Epithelial cell of prostate (primary cell): ENCODE measurements around the gene RAB30.
"Not testable (repeated sequence)": the region's sequence is repeated elsewhere in the genome, so short reads cannot be mapped to it uniquely, and the experiment has no call there.

ENCODE experiments used
- DNase-seq: peaks from one replicate; pipeline ENCODE4 v3.0.0-alpha.2; 2011; ENCODE audit warnings: low read depth, low spot score
- H3K27ac ChIP-seq: fragments of 450-650 bp; 2 replicates; pipeline ENCODE4 v1.5.1; 2017; ENCODE audit warnings: mild to moderate bottlenecking

RAB30 gene

DNA sequence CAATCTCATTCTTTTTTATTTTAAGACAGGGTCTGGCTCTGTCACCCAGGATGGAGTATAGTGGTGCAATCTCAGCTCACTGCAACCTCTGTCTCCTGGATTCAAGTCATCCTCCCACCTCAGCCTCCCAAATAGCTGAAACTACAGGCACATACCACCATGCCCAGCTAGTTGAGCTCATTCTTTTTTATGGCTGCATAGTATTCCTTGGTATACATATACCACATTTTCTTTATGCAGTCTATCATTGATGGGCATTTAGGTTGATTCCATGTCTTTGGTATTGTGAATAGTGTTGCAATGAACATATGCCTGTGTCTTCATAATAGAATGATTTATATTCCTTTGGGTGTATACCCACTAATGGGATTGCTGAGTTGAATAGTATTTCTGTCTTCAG is 109.7 kb downstream of the RAB30 start:
- H3K27ac ChIP-seq, DNase-seq: not testable (repeated sequence)

DNA sequence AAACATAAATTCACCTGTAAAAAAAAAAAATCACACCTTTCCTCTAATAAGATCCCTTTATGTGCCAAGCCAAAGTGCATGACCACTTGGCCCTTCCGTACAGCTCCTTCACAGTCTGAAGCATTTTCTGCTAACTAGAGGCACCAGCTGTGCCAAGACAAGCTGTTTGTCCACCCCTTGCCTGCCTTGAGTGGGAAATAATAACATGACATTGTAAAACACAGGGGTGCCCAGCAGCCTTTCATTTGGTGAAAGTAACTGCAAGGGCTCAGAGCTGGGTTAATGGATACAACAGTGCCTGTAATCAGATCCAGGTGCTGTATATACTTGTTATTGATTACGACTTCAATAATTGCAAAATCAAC is 110.9 kb downstream of the RAB30 start:
- H3K27ac ChIP-seq, result no peak overlapping the region
- no peak for DNase-seq

DNA sequence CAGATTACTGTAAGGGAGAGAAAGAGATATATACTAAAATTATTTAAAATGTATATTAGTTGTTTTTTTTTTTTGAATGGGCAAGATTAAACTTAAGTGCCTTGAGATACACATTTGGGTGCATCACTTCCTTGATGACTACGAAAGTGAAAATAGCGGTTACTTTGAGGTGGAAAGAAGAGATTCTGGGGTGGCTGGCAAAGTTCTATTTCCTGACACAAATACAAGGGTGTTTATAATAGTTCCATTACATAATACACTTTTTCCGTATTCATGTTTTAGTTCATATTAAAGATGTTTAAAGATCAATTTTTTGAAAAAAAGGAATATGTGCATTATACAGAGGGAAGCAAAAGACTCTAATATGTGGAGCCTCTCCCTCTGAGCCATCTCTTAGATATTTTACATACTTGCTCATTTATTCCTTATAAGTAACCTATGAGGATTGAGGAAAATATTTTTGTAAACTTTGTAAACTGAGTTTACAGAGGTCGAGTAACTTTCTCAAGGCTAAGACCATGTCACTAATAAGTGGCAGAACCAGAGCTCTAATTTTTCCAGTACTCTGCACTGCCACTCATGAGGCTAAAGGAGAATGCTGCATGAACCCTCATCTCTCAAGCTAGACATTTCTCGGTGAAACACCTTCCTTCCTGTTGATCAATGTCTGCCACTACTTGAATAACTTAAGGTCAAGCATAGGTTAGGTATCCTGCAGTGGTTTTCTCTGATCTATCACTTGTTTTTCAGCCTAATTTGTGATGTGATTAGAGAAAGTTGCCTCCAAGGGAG is 111.5 kb downstream of the RAB30 start:
- DNase-seq, result no peak
- no peak overlapping the region for H3K27ac ChIP-seq

DNA sequence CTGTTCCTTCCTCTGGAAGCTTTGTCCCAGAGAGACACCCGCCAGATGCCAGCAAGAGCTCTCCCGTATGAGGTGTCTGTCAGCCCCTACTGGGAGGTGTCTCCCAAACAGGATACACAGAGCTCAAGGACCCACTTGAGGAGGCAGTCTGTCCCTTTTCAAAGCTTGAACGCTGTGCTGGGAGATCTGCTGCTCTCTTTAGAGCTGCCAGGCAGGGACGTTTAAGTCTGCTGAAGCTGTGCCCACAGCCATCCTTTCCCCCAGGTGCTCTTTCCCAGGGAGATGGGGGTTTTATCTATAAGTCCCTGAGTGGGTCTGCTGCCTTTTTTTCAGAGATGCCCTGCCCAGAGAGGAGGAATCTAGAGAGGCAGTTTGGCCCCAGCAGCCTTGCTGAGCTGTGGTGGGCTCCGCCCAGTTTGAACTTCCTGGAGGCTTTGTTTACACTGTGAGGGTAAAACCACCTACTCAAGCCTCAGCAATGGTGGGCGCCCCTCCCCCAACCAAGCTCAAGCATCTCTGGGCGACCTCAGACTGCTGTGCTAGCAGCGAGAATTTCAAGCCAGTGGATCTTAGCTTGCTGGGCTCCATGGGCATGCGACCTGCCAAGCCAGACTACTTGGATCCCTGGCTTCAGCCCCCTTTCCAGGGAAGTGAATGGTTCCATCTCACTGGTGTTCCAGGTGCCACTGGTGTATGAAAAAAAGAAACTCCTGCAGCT is 115.8 kb downstream of the RAB30 start:
- DNase-seq, H3K27ac ChIP-seq: not testable (repeated sequence)

DNA sequence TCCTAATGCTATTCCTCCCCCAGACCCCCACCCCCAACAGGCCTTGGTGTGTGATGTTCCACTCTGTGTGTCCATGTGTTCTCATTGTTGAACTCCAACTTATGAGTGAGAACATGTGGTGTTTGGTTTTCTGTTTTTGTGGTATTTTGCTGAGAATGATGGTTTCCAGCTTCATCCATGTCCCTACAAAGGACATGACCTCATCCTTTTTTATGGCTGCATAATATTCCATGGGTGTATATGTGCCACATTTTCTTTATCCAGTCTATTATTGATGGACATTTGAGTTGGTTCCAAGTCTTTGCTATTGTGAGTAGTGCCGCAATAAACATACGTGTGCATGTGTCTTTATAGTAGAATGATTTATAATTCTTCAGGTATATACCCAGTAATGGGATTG is 121.2 kb downstream of the RAB30 start:
- not testable (repeated sequence) for H3K27ac ChIP-seq, DNase-seq

DNA sequence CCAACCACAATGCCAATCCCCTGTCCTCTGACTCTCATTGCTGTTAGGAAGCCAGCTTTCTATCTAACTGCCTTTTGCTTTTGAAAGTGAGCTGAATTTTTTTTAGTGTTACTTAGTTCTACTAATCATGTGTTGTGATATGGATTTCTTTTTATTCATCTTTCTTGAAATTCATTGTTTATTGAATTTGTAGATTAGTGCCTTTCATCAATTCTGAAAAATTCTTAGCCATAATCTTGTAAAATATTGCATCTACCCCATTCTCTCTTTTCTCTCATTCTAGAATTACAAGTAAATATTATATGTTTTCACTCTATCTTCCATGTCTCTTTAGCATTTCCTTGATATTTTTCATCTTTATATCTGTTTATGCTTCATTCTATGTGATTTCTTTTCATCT is 122.3 kb downstream of the RAB30 start:
- DNase-seq, result no peak
- H3K27ac ChIP-seq, result no peak overlapping the region

DNA sequence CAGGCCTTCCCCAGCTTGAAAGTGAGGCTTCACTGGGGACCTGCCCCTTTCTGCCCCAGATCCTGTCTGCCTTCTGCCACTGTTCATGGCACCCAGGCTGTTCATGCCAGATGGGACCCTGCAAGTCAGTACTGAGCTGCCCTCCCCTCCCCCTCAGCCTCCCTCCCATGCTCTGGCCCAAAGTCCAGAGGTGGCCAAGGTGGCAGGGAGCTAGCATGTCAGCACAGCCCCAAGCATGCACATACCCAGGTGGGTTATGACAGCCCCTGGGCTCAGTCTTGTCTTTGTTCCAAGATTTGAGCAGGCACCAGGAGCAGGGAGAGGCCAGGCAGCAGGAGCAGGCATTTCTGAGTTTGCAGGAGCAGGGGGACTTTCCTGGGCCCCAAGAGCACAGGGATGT is 126.0 kb downstream of the RAB30 start:
- no peak for DNase-seq
- H3K27ac ChIP-seq, result no peak overlapping the region

DNA sequence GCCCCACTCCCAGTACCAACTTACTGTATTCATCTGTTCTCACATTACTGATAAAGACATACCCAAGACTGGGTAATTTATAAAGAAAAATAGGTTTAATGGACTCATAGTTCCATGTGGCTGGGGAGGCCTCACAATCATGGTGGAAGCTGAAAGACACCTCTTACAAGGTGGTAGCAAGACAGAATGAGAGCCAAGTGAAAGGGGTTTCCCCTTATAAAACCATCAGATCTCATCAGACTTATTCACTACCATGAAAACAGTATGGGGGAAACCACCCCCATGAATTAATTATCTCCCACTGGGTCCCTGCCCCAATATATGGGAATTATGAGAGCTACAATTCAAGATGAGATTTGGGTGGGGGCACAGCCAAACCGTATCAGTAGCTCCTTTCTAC is 126.7 kb downstream of the RAB30 start:
- not testable (repeated sequence) for DNase-seq, H3K27ac ChIP-seq

DNA sequence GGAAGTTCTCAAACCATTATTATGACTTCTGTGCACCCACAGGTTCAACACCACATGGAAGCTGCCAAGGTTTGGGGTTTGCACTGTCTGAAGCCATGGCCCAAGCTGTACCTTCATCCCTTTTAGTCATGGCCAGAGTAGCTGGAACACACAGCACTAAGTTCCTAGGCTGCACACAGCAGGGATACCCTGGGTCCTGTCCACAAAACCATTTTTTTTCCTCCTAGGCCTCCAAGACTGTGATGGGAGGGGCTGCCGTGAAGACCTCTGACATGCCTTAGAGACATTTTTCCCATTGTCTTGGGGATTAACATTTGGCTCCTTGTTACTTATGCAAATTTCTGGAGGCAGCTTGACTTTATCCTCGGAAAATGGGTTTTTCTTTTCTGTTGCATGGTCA is 127.5 kb downstream of the RAB30 start:
- no peak for DNase-seq
- H3K27ac ChIP-seq, result no peak overlapping the region

DNA sequence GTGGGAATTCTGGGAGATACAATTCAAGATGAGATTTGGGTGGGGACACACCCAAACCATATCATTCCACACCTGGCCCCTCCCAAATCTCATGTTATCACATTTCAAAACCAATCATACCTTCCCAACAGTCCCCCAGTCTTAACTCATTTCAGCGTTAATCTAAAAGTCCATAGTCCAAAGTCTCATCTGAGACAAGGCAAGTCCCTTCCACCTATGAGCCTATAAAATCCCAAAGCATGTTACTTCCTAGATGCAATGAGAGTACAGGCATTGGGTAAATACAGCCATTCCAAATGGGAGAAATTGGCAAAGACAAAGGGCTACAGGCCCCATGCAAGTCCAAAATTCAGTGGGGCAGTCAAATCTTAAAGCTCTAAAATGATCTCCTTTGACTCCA is 128.3 kb downstream of the RAB30 start:
- DNase-seq, H3K27ac ChIP-seq: not testable (repeated sequence)

DNA sequence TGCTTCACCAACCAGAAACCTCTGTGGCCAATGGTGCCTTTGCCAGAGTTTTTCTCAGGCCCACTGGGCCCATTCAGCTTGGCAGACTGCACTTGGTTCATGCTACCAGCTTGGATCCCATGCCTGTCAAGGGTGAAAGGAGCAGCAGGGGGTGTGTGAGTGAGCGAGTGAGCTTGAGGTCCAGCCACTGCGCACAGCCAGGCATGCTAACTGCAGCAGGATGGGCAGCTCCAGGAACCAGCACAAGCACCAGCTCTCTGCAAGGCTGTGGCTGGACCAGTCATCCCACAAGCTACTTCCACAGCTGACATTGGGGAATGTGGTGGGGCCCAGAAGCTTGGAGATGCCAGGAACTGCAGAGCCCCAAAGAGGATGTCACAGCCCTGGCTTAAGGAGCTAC is 129.3 kb downstream of the RAB30 start:
- no peak overlapping the region for H3K27ac ChIP-seq
- no peak for DNase-seq

DNA sequence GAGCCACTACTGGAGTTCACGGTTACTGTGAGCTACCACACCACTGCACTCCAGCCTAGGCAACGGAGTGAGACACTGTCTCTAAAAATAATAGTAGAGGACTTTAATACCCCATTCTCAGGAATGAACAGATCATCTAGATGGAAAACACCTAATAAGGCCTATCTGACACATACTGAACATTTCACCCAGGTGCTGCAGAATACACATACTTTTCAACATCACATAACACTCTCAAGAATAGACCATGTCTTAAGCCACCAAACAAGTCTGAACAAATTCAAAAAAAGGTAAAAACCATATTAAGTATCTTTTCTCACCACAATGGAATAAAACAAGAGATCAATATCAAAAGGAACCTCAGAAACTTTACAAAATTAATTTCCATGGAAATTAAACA is 132.2 kb downstream of the RAB30 start:
- no peak for DNase-seq
- no peak overlapping the region for H3K27ac ChIP-seq

DNA sequence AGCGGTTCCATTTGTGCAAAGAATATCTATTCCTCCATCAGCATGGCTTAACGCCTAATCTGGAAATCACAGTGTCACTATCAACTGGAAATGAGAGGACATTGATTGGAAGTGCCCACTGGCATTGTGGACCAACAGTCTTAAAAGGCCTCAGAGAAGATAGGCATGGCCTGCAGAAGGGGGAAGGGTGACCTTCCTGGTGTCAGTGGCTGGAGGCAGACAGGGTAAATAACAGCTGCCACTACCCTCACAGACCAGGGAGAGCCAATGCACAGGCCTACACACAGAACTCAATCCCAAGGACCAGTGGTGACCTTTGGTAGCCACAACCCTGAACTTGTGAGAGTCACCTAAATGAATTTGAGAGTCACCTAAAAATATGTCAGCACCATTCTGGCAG is 134.1 kb downstream of the RAB30 start:
- H3K27ac ChIP-seq, result no peak overlapping the region
- no peak for DNase-seq

DNA sequence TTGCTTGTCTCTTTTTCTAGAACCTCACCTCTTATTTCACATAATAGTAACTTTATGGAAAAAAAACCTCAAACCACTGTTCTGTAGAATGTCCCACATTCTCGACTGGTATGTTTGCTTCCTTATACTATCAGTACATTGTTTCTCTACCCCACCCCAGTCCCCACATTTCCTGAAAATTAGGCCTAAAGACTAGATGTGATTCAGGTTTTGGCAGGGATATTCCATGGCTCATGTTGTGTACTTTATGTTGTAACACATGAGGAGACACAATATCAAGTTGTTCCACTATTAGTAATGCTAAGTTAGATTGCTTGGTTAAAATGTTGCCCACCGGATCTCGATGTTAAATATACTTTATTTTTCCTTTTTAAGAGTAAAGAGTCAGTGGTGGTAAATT is 135.4 kb downstream of the RAB30 start:
- no peak overlapping the region for H3K27ac ChIP-seq
- DNase-seq, result peak; percentile 18

DNA sequence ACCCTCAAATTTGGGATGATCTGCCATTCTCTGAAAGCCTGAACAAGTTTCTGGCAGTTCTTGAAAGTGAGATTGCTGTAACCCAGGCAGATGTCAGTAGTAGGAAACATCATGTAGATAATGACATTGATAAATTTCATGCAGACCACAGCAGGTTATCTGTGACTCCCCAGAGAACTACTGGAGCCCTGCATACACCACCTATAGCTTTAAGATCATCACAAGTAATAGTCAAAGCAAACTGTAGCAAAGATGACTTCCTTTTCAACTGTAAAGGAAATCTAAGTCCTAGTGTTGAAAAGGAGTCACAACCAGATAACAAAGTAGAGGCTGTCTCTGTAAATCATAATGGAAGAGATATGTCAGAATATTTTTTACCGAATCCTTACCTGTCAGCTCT is 139.1 kb downstream of the RAB30 start:
- H3K27ac ChIP-seq, result no peak overlapping the region
- no peak for DNase-seq

DNA sequence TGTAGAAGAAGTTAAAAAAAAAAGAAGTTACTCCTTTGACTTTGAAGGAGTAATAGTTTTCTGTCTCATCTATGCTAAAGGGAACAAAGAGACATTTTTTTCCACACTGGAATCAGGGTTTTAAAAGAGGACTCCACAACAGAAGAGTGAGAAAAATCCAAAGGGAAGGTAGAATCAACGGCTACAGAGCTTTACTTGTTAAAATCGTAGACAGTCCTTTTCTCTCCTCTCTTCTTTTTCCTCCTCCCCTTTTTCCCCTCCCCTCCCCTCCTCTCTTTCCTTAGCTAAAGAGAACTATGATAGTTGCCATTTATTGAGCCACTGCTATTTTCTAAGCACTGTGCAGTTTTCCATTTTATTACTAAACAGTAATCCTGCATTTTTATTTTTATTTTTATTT is 141.0 kb downstream of the RAB30 start:
- DNase-seq, result no peak
- H3K27ac ChIP-seq, result no peak overlapping the region

DNA sequence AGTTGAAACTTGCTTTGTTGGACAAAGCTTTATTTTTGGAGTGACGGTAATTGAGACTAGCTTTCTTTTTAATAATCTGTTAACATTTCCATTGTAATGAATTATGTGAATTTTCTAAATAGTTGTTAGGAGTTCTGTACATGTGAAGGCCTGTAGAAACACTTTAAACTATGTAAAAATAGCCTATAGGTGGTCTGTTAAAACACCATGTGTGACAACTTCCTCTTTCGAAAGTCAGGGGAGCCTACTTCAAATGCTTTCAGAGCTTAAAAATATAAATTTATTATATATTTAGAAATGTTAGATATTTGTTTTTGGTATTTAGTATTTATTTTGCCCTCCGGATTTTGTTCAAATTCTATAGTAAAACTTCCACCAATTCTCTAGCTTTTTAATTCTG is 141.5 kb downstream of the RAB30 start:
- DNase-seq, result no peak
- H3K27ac ChIP-seq, result no peak overlapping the region

DNA sequence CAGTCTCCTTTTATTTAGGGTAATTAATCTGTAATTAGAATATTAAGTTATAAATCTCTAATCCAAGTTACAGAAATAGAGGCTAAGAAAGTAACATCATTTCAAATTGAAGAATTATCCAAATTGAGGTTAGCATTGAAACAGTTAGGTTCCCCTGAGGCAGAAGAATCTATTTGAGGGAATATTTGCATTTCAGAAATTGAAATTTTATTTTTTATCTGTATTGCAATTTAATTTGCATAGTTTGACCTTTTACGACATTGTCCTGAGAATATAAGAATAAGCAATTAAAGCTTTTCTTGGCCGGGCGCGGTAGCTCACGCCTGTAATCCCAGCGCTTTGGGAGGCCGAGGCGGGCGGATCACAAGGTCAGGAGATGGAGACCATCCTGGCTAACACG is 142.6 kb downstream of the RAB30 start:
- DNase-seq, result no peak
- no peak overlapping the region for H3K27ac ChIP-seq

DNA sequence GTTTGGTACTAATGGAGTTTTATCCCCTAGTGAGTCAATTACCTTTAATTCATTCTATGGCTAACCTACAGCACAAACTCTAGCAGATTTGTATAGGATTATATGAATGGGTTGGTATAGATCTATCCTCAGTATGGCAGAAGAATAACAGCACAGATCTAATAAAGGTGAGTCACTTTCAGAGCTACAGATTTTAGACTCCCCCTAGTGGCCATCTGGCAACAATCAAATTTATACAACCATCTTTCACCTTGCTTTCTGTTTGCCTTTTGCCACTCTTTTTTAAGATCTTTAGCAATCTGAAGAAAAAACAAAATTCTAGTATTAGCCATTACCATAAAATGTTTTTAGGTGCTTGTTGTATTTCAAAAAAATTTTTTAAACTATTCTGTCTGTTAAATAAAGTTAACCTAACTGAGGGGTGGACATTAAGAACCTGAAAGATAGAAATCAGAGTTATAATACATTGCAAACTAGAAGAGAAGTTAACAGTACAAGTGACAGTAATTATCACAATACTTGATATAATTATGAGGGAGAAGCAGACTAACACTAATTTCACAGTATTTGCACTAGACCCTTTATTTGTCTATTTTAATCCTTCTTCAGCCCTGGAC is 144.3 kb downstream of the RAB30 start:
- no peak overlapping the region for H3K27ac ChIP-seq
- DNase-seq, result peak; percentile 10

DNA sequence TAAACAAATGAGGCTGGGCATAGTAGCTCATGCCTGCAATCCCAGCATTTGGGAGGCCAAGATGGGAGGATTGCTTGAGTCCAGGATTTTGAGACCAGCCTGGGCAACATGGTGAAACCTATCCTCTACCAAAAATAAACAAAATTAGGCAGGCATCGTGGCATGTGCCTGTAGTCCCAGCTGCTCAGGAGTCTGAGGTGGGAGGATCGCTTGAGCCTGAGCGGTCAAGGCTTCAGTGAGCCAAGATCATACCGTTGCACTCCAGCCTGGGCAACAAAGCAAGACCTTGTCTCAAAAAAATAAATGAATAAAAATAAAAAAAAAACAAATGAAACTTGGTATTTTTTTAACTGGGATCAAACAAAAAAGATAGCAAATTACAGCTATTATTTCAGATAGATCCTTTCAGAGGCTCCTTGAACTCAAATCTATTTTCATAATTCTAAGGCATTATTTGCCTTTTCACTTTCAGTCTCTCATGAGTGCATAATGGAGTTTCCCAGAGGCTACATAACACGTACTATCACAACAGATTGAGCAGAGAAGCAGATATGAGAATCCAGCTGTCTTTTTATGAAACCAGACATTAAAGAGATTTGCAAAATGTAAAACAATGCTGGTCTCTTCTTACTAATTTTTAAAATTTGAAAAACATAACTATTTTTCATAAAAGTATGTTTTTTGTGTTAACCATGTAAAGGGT is 147.0 kb downstream of the RAB30 start:
- H3K27ac ChIP-seq, result no peak overlapping the region
- DNase-seq, result no peak
